CD4-positive, alpha-beta T cell (primary cell): ENCODE results near the gene TCIRG1. TPM values are rescaled to one million over a fixed set of nuclear protein-coding genes. Genes with fewer than 3 reads are reported as not detected.

Experiments used
- ATAC-seq: fragments of 200-7000 bp; cut with Tn5 transposase; one replicate; pipeline ENCODE4 v1.10.0; 2022; ENCODE audit warnings: mild to moderate bottlenecking; ENCODE audit not compliant: poor library complexity
- CTCF ChIA-PET: fragments of 350-600 bp; sonication (Branson Sonifier 250); formaldehyde crosslinking; loops from one replicate; lab custom pipeline; 2021; ENCODE audit warnings: antibody characterized with exemption, inconsistent platforms; lab: Charles Lee
- POLR2A ChIA-PET: fragments of 350-600 bp; sonication (Branson Sonifier 250); formaldehyde crosslinking; loops from one replicate; lab custom pipeline; 2021; ENCODE audit warnings: antibody characterized with exemption, inconsistent platforms; lab: Charles Lee
- DNase-seq, 14 experiments: peaks; one replicate each; pipeline ENCODE4 v3.0.0-alpha.2; 2013 to 2020; ENCODE audit warnings: mixed read lengths in 2 of 14
- H3K27ac ChIP-seq, 2 donors: one replicate each; pipeline versions ENCODE4 v1.5.1 to v1.7.0; 2013; ENCODE audit warnings: low read length in 2 of 2, low read depth in 1 of 2, mild to moderate bottlenecking in 1 of 2
- H3K27me3 ChIP-seq, 2 experiments: 1 replicate in 1 of 2; 2 replicates in 1 of 2; pipeline versions ENCODE4 v1.6.1 to v1.7.0; 2013; ENCODE audit warnings: low read length in 2 of 2, control low read depth in 1 of 2, mild to moderate bottlenecking in 1 of 2, moderate library complexity in 1 of 2; ENCODE audit not compliant: insufficient read depth in 2 of 2, control insufficient read depth in 1 of 2
- H3K36me3 ChIP-seq: one replicate; pipeline ENCODE4 v1.6.1; 2013; ENCODE audit warnings: low read length, control low read depth; ENCODE audit not compliant: insufficient read depth
- H3K4me1 ChIP-seq: one replicate; pipeline ENCODE4 v1.6.1; 2013; ENCODE audit warnings: low read length, control low read depth; ENCODE audit not compliant: insufficient read depth
- H3K4me3 ChIP-seq: one replicate; pipeline ENCODE4 v1.5.1; 2013; ENCODE audit warnings: mild to moderate bottlenecking, low read length, moderate library complexity
- H3K9me3 ChIP-seq, 2 experiments: 1 replicate in 1 of 2; 2 replicates in 1 of 2; pipeline versions ENCODE4 v1.6.1 to v1.7.0; 2013; ENCODE audit warnings: low read length in 2 of 2, mild to moderate bottlenecking in 2 of 2, control low read depth in 1 of 2, moderate library complexity in 1 of 2; ENCODE audit not compliant: control insufficient read depth in 1 of 2, insufficient read depth in 1 of 2
- H3K27ac Mint-ChIP-seq: one replicate; pipeline ENCODE4 v1.8.0; 2020; ENCODE audit warnings: mixed read lengths
- H3K27me3 Mint-ChIP-seq: one replicate; pipeline ENCODE4 v1.8.0; 2021; ENCODE audit warnings: mixed read lengths
- H3K36me3 Mint-ChIP-seq: one replicate; pipeline ENCODE4 v1.8.0; 2021; ENCODE audit warnings: low read depth, mixed read lengths
- H3K4me1 Mint-ChIP-seq: one replicate; pipeline ENCODE4 v1.8.0; 2021; ENCODE audit warnings: low read depth, mixed read lengths
- H3K4me3 Mint-ChIP-seq: one replicate; pipeline ENCODE4 v1.8.0; 2020; ENCODE audit warnings: mild to moderate bottlenecking, mixed read lengths
- H3K9me3 Mint-ChIP-seq: one replicate; pipeline ENCODE4 v1.8.0; 2020; ENCODE audit warnings: mixed read lengths
- CTCF ChIP-seq: fragments of 200-600 bp; IDR thresholded peaks from one replicate; pipeline ENCODE4 v1.8.0; 2022; ENCODE audit warnings: antibody characterized with exemption, mild to moderate bottlenecking
- intact Hi-C, 2 experiments: fragments of 100-400 bp; cut with DNase I in 1 of 2; cut with micrococcal nuclease in 1 of 2; formaldehyde crosslinking; loops; one replicate each; pipeline versions ENCODE4 v1.15.1 to v1.9.0; 2023 to 2025; cut with DNase I, micrococcal nuclease
- total RNA-seq, 174 experiments: library from RNA in 2 of 174; stranded (reverse) in 2 of 174; gene quantifications; one replicate each; pipeline ENCODE4 v1.2.3 and lab custom pipeline; 2021 to 2026

Gene TCIRG1
- total RNA-seq, 2 experiments from 2014 or later = 202 to 207 TPM

GRCh38 chr11:68053981-68054812 is 15.4 kb downstream of the TCIRG1 start:
- Mint-ChIP-seq H3K36me3 (peaks cover 15% of the 10 kb centered on the region), H3K4me1 (no peaks in the 10 kb centered on the region), H3K27me3 (no peaks in the 10 kb centered on the region), H3K9me3 (no peaks in the 10 kb centered on the region), H3K27ac (no peak overlapping the region), H3K4me3 (no peak overlapping the region)
- no peak for ATAC-seq
- DNase-seq = peak in 1 of 14 experiments; percentile 19
- H3K36me3 ChIP-seq = peaks cover 34% of the 10 kb centered on the region
- no peak overlapping the region for H3K4me3 ChIP-seq
- no peak overlapping the region for H3K27ac ChIP-seq
- CTCF ChIA-PET = no interaction called here
- intact Hi-C loops = no loop called here
- POLR2A ChIA-PET = no interaction called here
- no peak for TF ChIP-seq CTCF
- no peaks in the 10 kb centered on the region for H3K4me1 ChIP-seq
- no peaks in the 10 kb centered on the region for H3K9me3 ChIP-seq
- no peaks in the 10 kb centered on the region for H3K27me3 ChIP-seq

GRCh38 chr11:68056317-68057285 is 17.8 kb downstream of the TCIRG1 start:
- intact Hi-C loops = no loop called here
- POLR2A ChIA-PET = no interaction called here
- Mint-ChIP-seq H3K36me3 (peaks cover 8% of the 10 kb centered on the region), H3K4me1 (no peaks in the 10 kb centered on the region), H3K27me3 (no peaks in the 10 kb centered on the region), H3K27ac (no peak overlapping the region), H3K9me3 (no peaks in the 10 kb centered on the region), H3K4me3 (no peak overlapping the region)
- Histone ChIP-seq H3K27ac (no peak overlapping the region), H3K27me3 (no peaks in the 10 kb centered on the region), H3K36me3 (peaks cover 13% of the 10 kb centered on the region), H3K4me1 (no peaks in the 10 kb centered on the region), H3K4me3 (no peak overlapping the region), H3K9me3 (no peaks in the 10 kb centered on the region)
- TF ChIP-seq CTCF = no peak
- DNase-seq = no peak
- CTCF ChIA-PET = no interaction called here
- ATAC-seq = no peak

GRCh38 chr11:68057807-68058206 is 19.0 kb downstream of the TCIRG1 start:
- no peaks in the 10 kb centered on the region for H3K4me1 Mint-ChIP-seq
- H3K36me3 Mint-ChIP-seq = peaks cover 9% of the 10 kb centered on the region
- TF ChIP-seq CTCF = no peak
- POLR2A ChIA-PET = no interaction called here
- H3K36me3 ChIP-seq = peaks cover 8% of the 10 kb centered on the region
- no peak overlapping the region for H3K27ac Mint-ChIP-seq
- H3K4me3 Mint-ChIP-seq = no peak overlapping the region
- no peaks in the 10 kb centered on the region for H3K27me3 ChIP-seq
- ATAC-seq (no peak), DNase-seq (no peak)
- no peak overlapping the region for H3K4me3 ChIP-seq
- CTCF ChIA-PET = no interaction called here
- intact Hi-C loops = no loop called here
- H3K27me3 Mint-ChIP-seq = no peaks in the 10 kb centered on the region
- no peaks in the 10 kb centered on the region for H3K9me3 Mint-ChIP-seq
- H3K27ac ChIP-seq = no peak overlapping the region
- H3K4me1 ChIP-seq = no peaks in the 10 kb centered on the region
- no peaks in the 10 kb centered on the region for H3K9me3 ChIP-seq
